ENCODE results near the gene MMRN2. TPM values are rescaled to one million over a fixed set of nuclear protein-coding genes. Genes with fewer than 3 reads are reported as not detected.
"Not testable (repeated sequence)": the region's sequence is repeated elsewhere in the genome, so short reads cannot be mapped to it uniquely, and the experiment has no call there.

MMRN2 gene
- total and polyA plus RNA-seq, 8 donors, result 1.00 to 40.0 (median 5.7) TPM

DNA sequence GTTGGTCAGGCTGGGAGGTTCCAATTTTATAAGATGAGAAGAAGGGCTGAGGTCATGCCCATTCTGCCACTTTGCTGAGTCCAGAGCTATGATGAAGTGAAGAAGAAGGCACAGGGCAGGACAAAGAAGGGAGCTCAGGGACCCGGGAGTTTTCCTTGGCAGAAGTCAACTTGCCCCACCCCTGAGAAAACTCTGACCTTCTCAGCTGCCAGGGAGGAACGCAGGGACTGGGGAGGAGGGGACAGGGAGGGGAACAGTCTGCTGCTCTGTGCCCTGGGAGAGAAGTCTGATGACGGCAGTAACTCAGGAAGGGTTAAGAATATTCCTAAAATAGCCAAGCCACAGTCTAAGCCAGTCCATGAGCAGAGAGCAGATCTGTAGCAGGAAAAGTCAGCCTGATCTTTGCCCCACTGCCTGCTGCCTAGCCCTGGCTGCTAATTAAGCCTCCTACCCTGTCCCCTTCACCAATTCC lies 22.6 kb upstream of the MMRN2 start:
- intact Hi-C loops (cut with DNase I; ENCODE audit: low total_unique reads), result no loop called here
- Histone ChIP-seq H3K27ac (peak overlapping the region in 4 of 5 donors; percentile 29 to 62 (median 52)), H3K9me3 (no peaks in the 10 kb centered on the region), H3K36me3 (no peaks in the 10 kb centered on the region), H3K27me3 (no peaks in the 10 kb centered on the region), H3K4me3 (no peak overlapping the region), H3K4me1 (peaks cover 8 to 30% (median 18%) of the 10 kb centered on the region in 4 donors)
- 9 to 16% (median 11%) methylated on average over 3 of the region's 3 CpGs for WGBS, 5 donors
- TF ChIP-seq POLR2AphosphoS5 (IDR thresholded peaks at IDR 0.05) (peak in 1 of 3 donors; percentile 3), POLR2A (IDR thresholded peaks at IDR 0.05) (no peak)
- DNase-seq, result peak in 1 of 2 donors; percentile 55

DNA sequence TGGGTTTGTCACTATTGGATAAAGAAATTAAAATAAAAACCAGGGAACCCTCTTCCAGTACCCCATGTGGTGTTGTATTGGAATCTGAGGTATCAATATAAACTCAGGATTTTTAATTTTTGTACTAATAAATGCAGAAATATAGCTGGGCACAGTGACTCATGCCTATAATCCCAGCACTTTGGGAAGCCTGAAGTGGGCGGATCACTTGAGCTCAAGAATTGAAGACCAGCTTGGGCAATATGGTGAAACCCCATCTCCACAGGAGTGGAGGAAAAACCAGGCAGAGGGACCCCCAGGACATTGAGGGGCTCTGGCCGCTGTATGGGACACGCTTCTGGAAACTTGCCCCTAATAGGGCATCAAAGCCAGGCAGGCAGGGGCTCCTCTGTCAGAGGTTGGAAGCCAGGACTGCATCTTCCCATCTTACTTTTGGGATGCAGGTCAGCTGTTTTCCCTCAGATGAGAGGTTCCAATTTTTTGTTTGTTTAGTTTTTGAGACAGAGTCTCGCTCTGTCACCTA lies 21.9 kb upstream of the MMRN2 start:
- Histone ChIP-seq H3K9me3 (no peaks in the 10 kb centered on the region), H3K27me3 (no peaks in the 10 kb centered on the region), H3K27ac (peak overlapping the region in 3 of 5 donors; percentile 6 to 62 (median 47)), H3K4me3 (no peak overlapping the region), H3K4me1 (peaks cover 8 to 37% (median 20%) of the 10 kb centered on the region in 4 donors), H3K36me3 (no peaks in the 10 kb centered on the region)
- intact Hi-C loops (cut with DNase I; ENCODE audit: low total_unique reads), result no loop called here
- WGBS, 5 donors, result 68 to 92% (median 79%) methylated on average over 4 of the region's 4 CpGs
- TF ChIP-seq EP300 (IDR thresholded peaks at IDR 0.05), result no peak
- TF ChIP-seq POLR2AphosphoS5 (IDR thresholded peaks at IDR 0.05), result no peak
- no peak for TF ChIP-seq CTCF (IDR thresholded peaks at IDR 0.05)
- TF ChIP-seq POLR2A (IDR thresholded peaks at IDR 0.05), result no peak
- DNase-seq, result no peak

- DNase-seq; intact Hi-C loops (cut with DNase I; ENCODE audit: low total_unique reads); H3K27me3 ChIP-seq: not testable (repeated sequence)
Observed at GRCh38 chr10:86978457-86978856, 21.0 kb upstream of the MMRN2 start.

DNA sequence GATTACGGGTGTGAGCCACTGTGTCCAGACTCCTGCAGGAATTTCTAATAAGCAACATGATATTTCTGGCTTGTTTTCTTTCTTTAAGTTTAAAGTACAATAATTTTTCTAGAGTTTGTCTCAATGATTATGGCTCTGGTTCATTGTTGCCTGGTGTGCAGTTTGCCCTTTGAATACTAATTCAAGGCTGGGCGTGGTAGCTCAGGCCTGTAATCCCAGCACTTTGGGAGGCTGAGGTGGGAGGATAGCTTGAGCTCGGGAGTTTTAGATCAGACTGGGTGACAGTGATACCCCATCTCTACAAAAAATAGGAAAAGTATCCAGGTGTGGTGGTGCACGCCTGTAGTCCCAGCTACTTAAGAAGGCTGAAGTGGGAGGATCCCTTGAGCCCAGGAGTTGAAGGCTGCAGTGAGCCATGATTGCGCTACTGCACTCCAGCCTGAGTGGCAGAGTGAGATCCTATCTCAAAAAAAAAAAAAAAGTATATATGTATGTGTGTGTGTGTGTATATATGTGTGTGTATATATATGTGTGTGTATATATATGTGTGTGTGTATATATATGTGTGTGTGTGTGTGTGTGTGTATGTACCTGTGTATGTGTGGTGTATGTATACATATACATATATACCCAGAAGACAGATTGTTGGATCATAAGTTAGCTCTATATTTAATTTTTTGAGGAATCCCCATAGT lies 19.1 kb upstream of the MMRN2 start:
- Histone ChIP-seq H3K27me3 (peaks cover 0 to under 1% (median 0%) of the 10 kb centered on the region in 3 donors), H3K4me3 (no peak overlapping the region), H3K27ac (no peak overlapping the region), H3K4me1 (peaks cover 16 to 53% (median 29%) of the 10 kb centered on the region in 4 donors), H3K36me3 (no peaks in the 10 kb centered on the region), H3K9me3 (no peaks in the 10 kb centered on the region)
- WGBS, 5 donors, result 88 to 99% (median 97%) methylated on average over 5 of the region's 5 CpGs
- no peak for TF ChIP-seq POLR2A (IDR thresholded peaks at IDR 0.05)
- TF ChIP-seq POLR2AphosphoS5 (IDR thresholded peaks at IDR 0.05), result no peak
- TF ChIP-seq EP300 (IDR thresholded peaks at IDR 0.05), result no peak
- no peak for TF ChIP-seq CTCF (IDR thresholded peaks at IDR 0.05)
- intact Hi-C loops (cut with DNase I; ENCODE audit: low total_unique reads), result no loop called here
- DNase-seq, result no peak

More at GRCh38 chr10:86978457-86978856, 21.0 kb upstream of the MMRN2 start:
- Histone ChIP-seq H3K27ac (peak overlapping the region in 2 of 5 donors; percentile 59 to 62), H3K4me1 (peaks cover 8 to 44% (median 21%) of the 10 kb centered on the region in 4 donors)
- H3K36me3 ChIP-seq, H3K9me3 ChIP-seq, H3K4me3 ChIP-seq: not testable (repeated sequence)
- 63 to 75% (median 69%) methylated on average over 3 of the region's 3 CpGs for WGBS, 5 donors

GRCh38 chr10:86974484-86974883 lies 17.1 kb upstream of the MMRN2 start:
- 39 to 55% (median 47%) methylated on average over 7 of the region's 7 CpGs for WGBS, 5 donors
- Histone ChIP-seq H3K27me3 (peaks cover 0 to 4% (median 3%) of the 10 kb centered on the region in 3 donors), H3K27ac (no peak overlapping the region), H3K9me3 (no peaks in the 10 kb centered on the region), H3K4me3 (no peak overlapping the region), H3K36me3 (no peaks in the 10 kb centered on the region), H3K4me1 (peaks cover 20 to 52% (median 35%) of the 10 kb centered on the region in 4 donors)
- TF ChIP-seq POLR2A (IDR thresholded peaks at IDR 0.05) (no peak), POLR2AphosphoS5 (IDR thresholded peaks at IDR 0.05) (no peak), EP300 (IDR thresholded peaks at IDR 0.05) (no peak), CTCF (IDR thresholded peaks at IDR 0.05) (no peak)
- DNase-seq, result peak in 1 of 2 donors; percentile 76
- intact Hi-C loops (cut with DNase I; ENCODE audit: low total_unique reads), result no loop called here

All from stomach (tissue), 9 donors.